IPS-NIHi7 (cell line): ENCODE data around the gene PRKN.

Experiments used
- DNase-seq: peaks from one replicate; pipeline ENCODE4 v3.0.0; 2012; ENCODE audit warnings: mixed read lengths; ENCODE audit errors: extremely low spot score

PRKN gene

GRCh38 chr6:162377735-162378134 is 349.8 kb downstream of the PRKN start:
- no peak for DNase-seq

GRCh38 chr6:162373868-162374267 is 353.7 kb downstream of the PRKN start:
- DNase-seq, result no peak

GRCh38 chr6:162373192-162373591 is 354.4 kb downstream of the PRKN start:
- DNase-seq, result no peak

GRCh38 chr6:162372106-162372505 is 355.5 kb downstream of the PRKN start:
- DNase-seq, result no peak

GRCh38 chr6:162371121-162371520 is 356.4 kb downstream of the PRKN start:
- peak; percentile 21 for DNase-seq

GRCh38 chr6:162369091-162369490 is 358.5 kb downstream of the PRKN start:
- no peak for DNase-seq

GRCh38 chr6:162364488-162364887 is 363.1 kb downstream of the PRKN start:
- no peak for DNase-seq

GRCh38 chr6:162363757-162364156 is 363.8 kb downstream of the PRKN start:
- peak; percentile 15 for DNase-seq

- DNase-seq, result no peak
These were observed 366.5 kb downstream of the PRKN start for GRCh38 chr6:162360901-162361567.

- no peak for DNase-seq
These were observed 368.9 kb downstream of the PRKN start for GRCh38 chr6:162358625-162359024.

- no peak for DNase-seq
These were observed 382.5 kb downstream of the PRKN start for GRCh38 chr6:162345051-162345511.

GRCh38 chr6:162344646-162345010 is 382.9 kb downstream of the PRKN start:
- no peak for DNase-seq

GRCh38 chr6:162343936-162344645 is 383.5 kb downstream of the PRKN start:
- no peak for DNase-seq

- DNase-seq, result peak; percentile 38
These were observed 384.2 kb downstream of the PRKN start for GRCh38 chr6:162343198-162343935.

- DNase-seq, result no peak
These were observed 390.2 kb downstream of the PRKN start for GRCh38 chr6:162337412-162337811.

GRCh38 chr6:162336359-162336758 is 391.2 kb downstream of the PRKN start:
- no peak for DNase-seq

- no peak for DNase-seq
These were observed 395.2 kb downstream of the PRKN start for GRCh38 chr6:162332365-162332764.

- no peak for DNase-seq
These were observed 395.7 kb downstream of the PRKN start for GRCh38 chr6:162331911-162332310.

- DNase-seq, result no peak
These were observed 401.7 kb downstream of the PRKN start for GRCh38 chr6:162325826-162326225.

GRCh38 chr6:162325051-162325450 is 402.5 kb downstream of the PRKN start:
- no peak for DNase-seq

- no peak for DNase-seq
These were observed 412.3 kb downstream of the PRKN start for GRCh38 chr6:162315291-162315690.

- no peak for DNase-seq
These were observed 413.5 kb downstream of the PRKN start for GRCh38 chr6:162313922-162314660.
